Transverse colon (tissue), 4 donors: ENCODE data around the gene NAA25. TPM values are rescaled to one million over a fixed set of nuclear protein-coding genes. Genes with fewer than 3 reads are reported as not detected.

Source experiments
- DNase-seq: peaks from one replicate; pipeline ENCODE4 v3.0.0-alpha.2; 2019
- H3K27ac ChIP-seq, 4 donors: fragments of 200-600 bp; sonication (generic); 2 replicates each; pipeline ENCODE4 v1.5.1; 2016 to 2018; ENCODE audit warnings: inconsistent platforms in 4 of 4
- H3K27me3 ChIP-seq: fragments of 200-600 bp; sonication (generic); 2 replicates; pipeline ENCODE4 v1.5.1; 2017; ENCODE audit warnings: inconsistent platforms
- H3K36me3 ChIP-seq, 4 donors: fragments of 200-600 bp; sonication (generic); 2 replicates each; pipeline ENCODE4 v1.5.1; 2017 to 2019; ENCODE audit warnings: inconsistent platforms in 4 of 4
- H3K4me1 ChIP-seq, 4 donors: fragments of 200-600 bp; sonication (generic); 2 replicates each; pipeline ENCODE4 v1.5.1; 2017 to 2020; ENCODE audit warnings: inconsistent platforms in 4 of 4
- H3K4me3 ChIP-seq, 4 donors: fragments of 200-600 bp; sonication (generic); 1 replicate in 1 of 4; 2 replicates in 3 of 4; pipeline versions ENCODE4 v1.5.1 to v1.6.1; 2017 to 2019; ENCODE audit warnings: inconsistent platforms in 4 of 4
- H3K9me3 ChIP-seq, 2 donors: fragments of 200-600 bp; sonication (generic); 2 replicates each; pipeline ENCODE4 v1.5.1; 2017 to 2019; ENCODE audit warnings: inconsistent platforms in 2 of 2
- CTCF ChIP-seq, 5 experiments: fragments of 200-600 bp in 3 of 5; fragments of 450-650 bp in 2 of 5; sonication (generic) in 3 of 5; IDR thresholded peaks; 1 replicate in 2 of 5; 2 replicates in 3 of 5; pipeline ENCODE4 v1.5.1; 2016 to 2017; ENCODE audit warnings: antibody characterized with exemption in 5 of 5, inconsistent platforms in 3 of 5, mild to moderate bottlenecking in 2 of 5, moderate library complexity in 1 of 5
- EP300 ChIP-seq: sonication (generic); formaldehyde crosslinking; IDR thresholded peaks from one replicate; pipeline ENCODE4 v1.6.1; 2017; ENCODE audit warnings: antibody characterized with exemption, low read depth
- POLR2A ChIP-seq: fragments of 450-650 bp; IDR thresholded peaks from one replicate; pipeline ENCODE4 v1.6.1; 2016; ENCODE audit warnings: antibody characterized with exemption, mild to moderate bottlenecking, moderate library complexity
- POLR2AphosphoS5 ChIP-seq, 3 donors: sonication (generic); formaldehyde crosslinking; IDR thresholded peaks; one replicate each; pipeline ENCODE4 v1.6.1; 2016; ENCODE audit warnings: antibody characterized with exemption in 3 of 3
- WGBS, 2 donors: methylation state at CpG; one replicate each; pipeline ENCODE4 v1.1.5; 2018; ENCODE audit warnings: low coverage in 1 of 2; 5-methylcytosine and 5-hydroxymethylcytosine counted together
- in situ Hi-C, 4 donors: fragments of 200-750 bp; cut with MboI; loops; one replicate each; pipeline versions ENCODE4 v1.15.0 to v1.15.1; 2017; ENCODE audit warnings: low sequenced_read_pairs in 3 of 4, low pct_ligation_motif_present in 1 of 4, low pct_unique_long_range_greater_than_20kb in 1 of 4
- intact Hi-C: fragments of 100-400 bp; cut with DNase I; formaldehyde crosslinking; loops from one replicate; pipeline ENCODE4 v1.15.1; 2023; ENCODE audit warnings: low total_unique reads
- total RNA-seq, 4 donors: library from RNA; depleted of rRNA; stranded (reverse); fragments of >200 nt; gene quantifications; one replicate each; pipeline ENCODE4 v1.1.0, GENCODE V29; 2016

Gene NAA25
- total RNA-seq, 4 donors from 2014 or later, result 6.7 to 63.7 (median 18.4) TPM

DNA sequence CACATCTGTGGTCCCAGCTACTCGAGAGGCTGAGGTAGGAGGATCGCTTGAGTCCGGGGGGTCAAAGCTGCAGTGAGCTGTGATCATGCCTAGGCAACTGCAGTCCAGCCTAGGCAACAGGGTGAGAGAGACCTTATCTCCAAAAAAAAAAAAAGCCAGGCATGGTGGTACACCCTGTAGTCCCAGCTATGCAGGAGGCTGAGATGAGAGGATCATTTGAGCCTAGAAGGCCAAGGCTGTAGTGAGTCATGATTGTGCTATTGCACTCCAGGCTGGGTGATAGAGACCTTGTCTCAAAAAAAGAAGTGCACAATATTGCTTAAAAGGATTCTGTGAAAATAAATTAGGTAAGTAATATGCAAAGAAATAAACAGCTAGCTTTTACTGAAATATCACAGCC lies 17.0 kb downstream of the NAA25 start:
- peaks cover 0 to 33% (median 12%) of the 10 kb centered on the region in 4 donors for H3K36me3 ChIP-seq
- in situ Hi-C loops, result no loop called here

GRCh38 chr12:112087851-112088250 lies 20.7 kb downstream of the NAA25 start:
- no peaks in the 10 kb centered on the region for H3K9me3 ChIP-seq
- 91 to 95% methylated on average over 1 of the region's 1 CpG for WGBS, 2 donors
- no peak for DNase-seq
- no peaks in the 10 kb centered on the region for H3K27me3 ChIP-seq
- no peak overlapping the region for H3K4me3 ChIP-seq
- H3K27ac ChIP-seq, result no peak overlapping the region
- intact Hi-C loops (no loop called here), in situ Hi-C loops (no loop called here)
- peaks cover 0 to 8% (median 0%) of the 10 kb centered on the region in 4 donors for H3K4me1 ChIP-seq
- peaks cover 0 to 44% (median 12%) of the 10 kb centered on the region in 4 donors for H3K36me3 ChIP-seq
- TF ChIP-seq POLR2AphosphoS5 (IDR thresholded peaks at IDR 0.05) (no peak), EP300 (no peak), CTCF (IDR thresholded peaks at IDR 0.05) (no peak), POLR2A (no peak)

More for the DNA sequence above, 17.0 kb downstream of the NAA25 start:
- no peak overlapping the region for H3K27ac ChIP-seq
- no peaks in the 10 kb centered on the region for H3K27me3 ChIP-seq
- H3K9me3 ChIP-seq, result no peaks in the 10 kb centered on the region
- TF ChIP-seq POLR2A (no peak), EP300 (no peak), CTCF (IDR thresholded peaks at IDR 0.05) (no peak)
- intact Hi-C loops, result no loop called here
- DNase-seq, result no peak
- H3K4me1 ChIP-seq, result peaks cover 0 to 6% (median 1%) of the 10 kb centered on the region in 4 donors
- no peak overlapping the region for H3K4me3 ChIP-seq
- WGBS, 2 donors, result 94% methylated on average over 3 of the region's 3 CpGs; no CpG with 5 or more reads in 1 of the 2 donors

DNA sequence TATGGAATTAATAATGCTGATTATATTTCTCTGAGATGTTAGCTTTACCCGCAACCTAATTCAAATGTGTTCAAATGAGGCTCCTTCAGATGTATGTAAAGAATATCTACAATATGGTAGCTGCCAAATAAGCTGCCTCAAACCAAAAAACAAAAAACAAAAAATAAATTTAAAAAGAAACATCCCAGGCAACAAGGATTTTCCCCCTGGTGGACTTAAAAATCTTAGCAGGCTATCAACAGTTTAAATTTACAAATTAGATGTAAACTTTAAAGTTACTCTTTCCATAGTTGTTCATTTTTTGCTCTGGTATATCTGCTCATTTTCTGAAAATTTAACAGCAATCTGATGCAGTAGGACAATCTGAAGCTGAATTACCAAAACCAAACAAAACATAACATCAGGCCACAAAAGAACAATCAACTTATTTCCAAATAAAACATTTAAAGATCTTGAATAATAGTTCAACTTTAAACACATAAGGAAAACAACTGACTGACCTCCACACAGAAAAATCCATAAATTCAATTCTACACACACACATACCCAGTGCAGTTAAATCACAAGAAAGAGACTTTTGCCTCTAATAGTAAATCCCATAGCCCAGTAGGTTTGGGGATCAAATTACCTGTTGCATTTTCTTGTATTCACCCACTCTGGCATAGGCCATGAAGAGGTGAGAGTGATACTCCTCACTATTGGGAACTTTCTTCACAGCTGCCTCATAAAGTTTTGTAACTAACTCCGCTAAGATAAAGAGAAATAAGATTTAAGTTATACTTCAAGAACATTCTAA lies 21.3 kb downstream of the NAA25 start:
- no peak overlapping the region for H3K27ac ChIP-seq
- H3K4me1 ChIP-seq, result peaks cover 0 to 8% (median 0%) of the 10 kb centered on the region in 4 donors
- peaks cover 0 to 44% (median 11%) of the 10 kb centered on the region in 4 donors for H3K36me3 ChIP-seq
- DNase-seq, result no peak
- no peak overlapping the region for H3K4me3 ChIP-seq
- intact Hi-C loops (no loop called here), in situ Hi-C loops (no loop called here)
- no peaks in the 10 kb centered on the region for H3K27me3 ChIP-seq
- no peaks in the 10 kb centered on the region for H3K9me3 ChIP-seq
- peak in 1 of 5 experiments; percentile 21 for TF ChIP-seq CTCF (IDR thresholded peaks at IDR 0.05)
- no peak for TF ChIP-seq POLR2A
- 97 to 100% methylated on average over 2 of the region's 2 CpGs for whole genome bisulfite sequencing, 2 donors

GRCh38 chr12:112066566-112066965 lies 42.0 kb downstream of the NAA25 start:
- intact Hi-C loops, result no loop called here
- Histone ChIP-seq H3K4me3 (no peak overlapping the region), H3K36me3 (peaks cover 0 to 69% (median 30%) of the 10 kb centered on the region in 4 donors), H3K27ac (no peak overlapping the region), H3K4me1 (no peaks in the 10 kb centered on the region), H3K27me3 (no peaks in the 10 kb centered on the region), H3K9me3 (no peaks in the 10 kb centered on the region)
- TF ChIP-seq CTCF (IDR thresholded peaks at IDR 0.05) (no peak), EP300 (no peak), POLR2A (no peak), POLR2AphosphoS5 (IDR thresholded peaks at IDR 0.05) (no peak)
- in situ Hi-C loops, result no loop called here
- WGBS, 2 donors, result 72% methylated on average over 2 of the region's 2 CpGs; no CpG with 5 or more reads in 1 of the 2 donors
- DNase-seq, result no peak
